Erythroblast (primary cell): ENCODE results near the gene NRG3.

ENCODE experiments used
- GATA1 ChIP-seq: IDR thresholded peaks from 2 replicates; pipeline ENCODE4 v1.6.1; 2011; ENCODE audit warnings: low read depth, mild to moderate bottlenecking, control low read depth, low read length, moderate library complexity
- POLR2A ChIP-seq: IDR thresholded peaks from 2 replicates; pipeline ENCODE4 v1.6.1; 2011; ENCODE audit warnings: mild to moderate bottlenecking, low read length

DNA sequence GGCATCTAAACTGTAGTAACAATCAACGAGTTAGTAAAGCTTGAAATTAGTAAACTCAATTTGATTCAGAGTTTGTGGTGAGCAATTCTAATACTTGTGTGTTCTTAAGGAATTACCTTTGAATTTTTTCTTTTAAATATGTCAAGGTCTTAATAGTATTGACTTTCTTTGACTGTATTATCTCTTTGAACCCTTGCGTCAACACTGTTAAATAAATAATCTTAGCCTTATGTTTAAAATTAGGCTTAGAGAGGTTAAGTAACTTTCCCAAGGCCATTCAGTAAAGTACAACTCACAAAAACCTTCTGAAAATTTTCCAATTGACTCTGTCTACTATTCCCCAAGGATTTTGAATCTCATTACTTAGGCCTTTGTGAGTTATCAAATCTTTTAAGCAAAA is 716.4 kb downstream of the NRG3 start:
- TF ChIP-seq POLR2A (no peak), GATA1 (no peak)
